BJ (cell line): ENCODE measurements around the gene PSIP1. TPM values are rescaled to one million over a fixed set of nuclear protein-coding genes. Genes with fewer than 3 reads are reported as not detected.

Experiments
- CTCF ChIA-PET: fragments of 350-600 bp; formaldehyde crosslinking; extraction: SDS; loops from one replicate; lab custom pipeline; 2021; ENCODE audit warnings: antibody characterized with exemption, inconsistent platforms; lab: Yijun Ruan, JAX
- POLR2A ChIA-PET: fragments of 300-600 bp; sonication (Branson Sonifier 250); formaldehyde crosslinking; extraction: SDS; loops from one replicate; lab custom pipeline; 2021; ENCODE audit warnings: antibody characterized with exemption; lab: Charles Lee
- DNase-seq: peaks from one replicate; pipeline ENCODE4 v3.0.0-alpha.2; 2011; ENCODE audit warnings: low read depth
- H3K27me3 ChIP-seq: 2 replicates; pipeline ENCODE4 v1.6.0; 2011; ENCODE audit warnings: low read length; ENCODE audit not compliant: control insufficient read depth, insufficient read depth
- H3K36me3 ChIP-seq: 2 replicates; pipeline ENCODE4 v1.5.1; 2011; ENCODE audit warnings: low read length; ENCODE audit not compliant: control insufficient read depth, insufficient read depth
- H3K4me3 ChIP-seq: 2 replicates; pipeline ENCODE4 v1.5.1; 2011; ENCODE audit warnings: low read depth, mild to moderate bottlenecking, control low read depth, low read length
- CTCF ChIP-seq: IDR thresholded peaks from 2 replicates; pipeline ENCODE4 v1.5.1; 2011; ENCODE audit warnings: low read depth, mild to moderate bottlenecking, control low read depth, inconsistent platforms, low read length, moderate library complexity; ENCODE audit not compliant: insufficient read depth
- polyA plus RNA-seq: library from polyadenylated mRNA; depleted of rRNA; stranded (reverse); fragments of >200 nt; gene quantifications from 2 replicates; pipeline ENCODE4 v1.2.3, GENCODE V29; 2011

PSIP1 gene
- polyA plus RNA-seq, 1 experiment: 10.2 TPM

- Histone ChIP-seq H3K27me3 (no peaks in the 10 kb centered on the region), H3K4me3 (peak overlapping the region; percentile 71), H3K36me3 (peaks cover 9% of the 10 kb centered on the region)
- POLR2A ChIA-PET: no interaction called here
- CTCF ChIA-PET: interaction anchor here (0.6 to 1.4 kb wide), 4 partner anchors 8 to 97 kb away, joined by 3 to 6 read pairs (median 3); no protein-coding TSS in a partner anchor
- DNase-seq: no peak
- TF ChIP-seq CTCF: peak; percentile 37; the same call in 1 of the 2 replicates
Measured at GRCh38 chr9:15423231-15423985, 87.4 kb downstream of the PSIP1 start.

- no peak for TF ChIP-seq CTCF
- peaks cover 9% of the 10 kb centered on the region for H3K36me3 ChIP-seq
- no peaks in the 10 kb centered on the region for H3K27me3 ChIP-seq
- DNase-seq: peak; percentile 76
- ChIA-PET CTCF (interaction anchor here (0.6 to 1.2 kb wide), 4 partner anchors 9 to 517 kb away, joined by 3 read pairs; no protein-coding TSS in a partner anchor), POLR2A (no interaction called here)
- H3K4me3 ChIP-seq: peak within 1 kb of the TSS; percentile 71
Measured at GRCh38 chr9:15422372-15423230, 88.2 kb downstream of the PSIP1 start, which contains the start of gene SNAPC3. TSS of gene SNAPC3 (plus strand) at chr9:15422876. CDS start at chr9:15422880, 4 bp downstream.

GRCh38 chr9:15421990-15422371, 88.8 kb downstream of the PSIP1 start:
- no peak for TF ChIP-seq CTCF
- H3K27me3 ChIP-seq: no peaks in the 10 kb centered on the region
- POLR2A ChIA-PET: no interaction called here
- peak overlapping the region; percentile 71 for H3K4me3 ChIP-seq
- peaks cover 9% of the 10 kb centered on the region for H3K36me3 ChIP-seq
- CTCF ChIA-PET: interaction anchor here (0.6 to 1.2 kb wide), 2 partner anchors 150 to 517 kb away, joined by 3 read pairs; no protein-coding TSS in a partner anchor
- DNase-seq: no peak

GRCh38 chr9:15421532-15421931, 89.2 kb downstream of the PSIP1 start:
- Histone ChIP-seq H3K36me3 (peaks cover 9% of the 10 kb centered on the region), H3K27me3 (no peaks in the 10 kb centered on the region), H3K4me3 (no peak overlapping the region)
- ChIA-PET POLR2A (no interaction called here), CTCF (interaction anchor here (1.2 kb wide), 1 partner anchor 150 kb away, joined by 3 read pairs; no protein-coding TSS in a partner anchor)
- DNase-seq: no peak
- TF ChIP-seq CTCF: no peak
